ENCODE results near the gene ODR4. TPM values are rescaled to one million over a fixed set of nuclear protein-coding genes. Genes with fewer than 3 reads are reported as not detected.
A peak's percentile ranks its signal among the peaks of the same experiment; 100 is the strongest.

ODR4 gene
- total RNA-seq, 2 experiments from 2014 or later: 12.0 to 16.1 TPM

GRCh38 chr1:186404454-186405051, 28.9 kb downstream of the ODR4 start:
- H3K79me2 ChIP-seq (ENCODE audit: insufficient read depth, low read depth, low read length): no peaks in the 10 kb centered on the region
- H3K36me3 ChIP-seq (ENCODE audit: insufficient read depth, low read length): peaks cover 61% of the 10 kb centered on the region
- peak; percentile 44 for DNase-seq (ENCODE audit: low spot score)
- no peaks in the 10 kb centered on the region for H3K4me1 ChIP-seq (ENCODE audit: insufficient read depth, low read length, poor library complexity, severe bottlenecking)
- intact Hi-C loops (cut with micrococcal nuclease; ENCODE audit: unreplicated experiment): loop anchor here (10.0 kb wide), 1 partner anchor 580 kb away; no protein-coding TSS in a partner anchor
- H2AFZ ChIP-seq (ENCODE audit: low read length): no peak overlapping the region
- ChIA-PET POLR2A (interaction anchor here (0.5 to 1.1 kb wide), 3 partner anchors 13 to 1874 kb away, joined by 3 to 4 read pairs (median 3); no protein-coding TSS in a partner anchor), CTCF (ENCODE audit: unreplicated experiment) (no interaction called here)
- BruUV-seq (replicated peaks): no TSS peak
- no peaks in the 10 kb centered on the region for H4K20me1 ChIP-seq (ENCODE audit: insufficient read depth, low read length)
- no peaks in the 10 kb centered on the region for H3K9me3 ChIP-seq (ENCODE audit: low read length)
- H3K4me3 ChIP-seq (ENCODE audit: low read depth, low read length, poor library complexity, severe bottlenecking): no peak overlapping the region
- no peak overlapping the region for H3K27ac ChIP-seq (ENCODE audit: low read depth, low read length, poor library complexity, severe bottlenecking)
- no peak overlapping the region for H3K4me2 ChIP-seq (ENCODE audit: low read length)
- H3K9me2 ChIP-seq (ENCODE audit: insufficient read depth, low read length): no peaks in the 10 kb centered on the region
- TF ChIP-seq EZH2phosphoT487 (IDR thresholded peaks at IDR 0.05; ENCODE audit: borderline replicate concordance, low read depth, low read length) (no peak), CTCF (conservative IDR thresholded peaks at IDR 0.05; ENCODE audit: low read length) (peak; percentile 90)

- H3K4me3 ChIP-seq (ENCODE audit: low read depth, low read length, poor library complexity, severe bottlenecking): no peak overlapping the region
- BruUV-seq (replicated peaks): no TSS peak
- H2AFZ ChIP-seq (ENCODE audit: low read length): no peak overlapping the region
- H3K9me3 ChIP-seq (ENCODE audit: low read length): no peaks in the 10 kb centered on the region
- TF ChIP-seq CTCF (conservative IDR thresholded peaks at IDR 0.05; ENCODE audit: low read length): no peak
- no peak overlapping the region for H3K27ac ChIP-seq (ENCODE audit: low read depth, low read length, poor library complexity, severe bottlenecking)
- H3K79me2 ChIP-seq (ENCODE audit: insufficient read depth, low read depth, low read length): no peaks in the 10 kb centered on the region
- intact Hi-C loops (cut with micrococcal nuclease; ENCODE audit: unreplicated experiment): loop anchor here (10.0 kb wide), 1 partner anchor 576 kb away; no protein-coding TSS in a partner anchor
- no peaks in the 10 kb centered on the region for H3K9me2 ChIP-seq (ENCODE audit: insufficient read depth, low read length)
- peaks cover 72% of the 10 kb centered on the region for H3K36me3 ChIP-seq (ENCODE audit: insufficient read depth, low read length)
- POLR2A ChIA-PET: interaction anchor here (1.2 to 1.4 kb wide), 3 partner anchors 9 to 11 kb away, joined by 3 to 5 read pairs (median 3); no protein-coding TSS in a partner anchor
- H3K4me2 ChIP-seq (ENCODE audit: low read length): no peak overlapping the region
- CTCF ChIA-PET (ENCODE audit: unreplicated experiment): no interaction called here
- H4K20me1 ChIP-seq (ENCODE audit: insufficient read depth, low read length): no peaks in the 10 kb centered on the region
- peak; percentile 1 for DNase-seq (ENCODE audit: low spot score)
- no peaks in the 10 kb centered on the region for H3K4me1 ChIP-seq (ENCODE audit: insufficient read depth, low read length, poor library complexity, severe bottlenecking)
Measured at GRCh38 chr1:186409091-186409490, 33.5 kb downstream of the ODR4 start.

GRCh38 chr1:186413319-186413718, 37.7 kb downstream of the ODR4 start:
- Histone ChIP-seq H3K36me3 (ENCODE audit: insufficient read depth, low read length) (peaks cover 53% of the 10 kb centered on the region), H3K27ac (ENCODE audit: low read depth, low read length, poor library complexity, severe bottlenecking) (no peak overlapping the region), H3K4me1 (ENCODE audit: insufficient read depth, low read length, poor library complexity, severe bottlenecking) (no peaks in the 10 kb centered on the region), H3K9me3 (ENCODE audit: low read length) (no peaks in the 10 kb centered on the region), H3K79me2 (ENCODE audit: insufficient read depth, low read depth, low read length) (no peaks in the 10 kb centered on the region), H3K4me3 (ENCODE audit: low read depth, low read length, poor library complexity, severe bottlenecking) (no peak overlapping the region), H2AFZ (ENCODE audit: low read length) (no peak overlapping the region), H3K4me2 (ENCODE audit: low read length) (no peak overlapping the region), H3K9me2 (ENCODE audit: insufficient read depth, low read length) (no peaks in the 10 kb centered on the region), H4K20me1 (ENCODE audit: insufficient read depth, low read length) (no peaks in the 10 kb centered on the region)
- no TSS peak for BruUV-seq (replicated peaks)
- ChIA-PET CTCF (ENCODE audit: unreplicated experiment) (no interaction called here), POLR2A (interaction anchor here (0.9 to 1.5 kb wide), 2 partner anchors 28 to 1122 kb away, joined by 3 to 4 read pairs; no protein-coding TSS in a partner anchor)
- intact Hi-C loops (cut with micrococcal nuclease; ENCODE audit: unreplicated experiment): no loop called here
- no peak for DNase-seq (ENCODE audit: low spot score)
- TF ChIP-seq EZH2phosphoT487 (IDR thresholded peaks at IDR 0.05; ENCODE audit: borderline replicate concordance, low read depth, low read length) (no peak), CTCF (conservative IDR thresholded peaks at IDR 0.05; ENCODE audit: low read length) (no peak)
